ENCODE measurements around the gene KCNN3.

Gene KCNN3

GRCh38 chr1:154896771-154897286 lies 26.7 kb upstream of the KCNN3 start:
- no peaks in the 10 kb centered on the region for H3K9me3 ChIP-seq (ENCODE audit: control insufficient read depth in 2 of 2, low read length in 2 of 2)
- no peak overlapping the region for H3K9ac ChIP-seq (ENCODE audit: low read length in 2 of 2)
- no peak overlapping the region for H3K27ac ChIP-seq (ENCODE audit: low read length)
- H3K27me3 ChIP-seq (ENCODE audit: control insufficient read depth in 1 of 2, insufficient read depth in 2 of 2, low read length in 2 of 2), result no peaks in the 10 kb centered on the region
- H3K4me1 ChIP-seq (ENCODE audit: control insufficient read depth, insufficient read depth, low read length), result no peaks in the 10 kb centered on the region
- H3K4me3 ChIP-seq (ENCODE audit: low read length in 2 of 2), result no peak overlapping the region
- no peaks in the 10 kb centered on the region for H3K36me3 ChIP-seq (ENCODE audit: control insufficient read depth in 2 of 2, insufficient read depth in 2 of 2, low read length in 2 of 2)

GRCh38 chr1:154895798-154896197 lies 25.7 kb upstream of the KCNN3 start:
- no peaks in the 10 kb centered on the region for H3K36me3 ChIP-seq (ENCODE audit: control insufficient read depth in 2 of 2, insufficient read depth in 2 of 2, low read length in 2 of 2)
- no peaks in the 10 kb centered on the region for H3K9me3 ChIP-seq (ENCODE audit: control insufficient read depth in 2 of 2, low read length in 2 of 2)
- no peaks in the 10 kb centered on the region for H3K27me3 ChIP-seq (ENCODE audit: control insufficient read depth in 1 of 2, insufficient read depth in 2 of 2, low read length in 2 of 2)
- no peaks in the 10 kb centered on the region for H3K4me1 ChIP-seq (ENCODE audit: control insufficient read depth, insufficient read depth, low read length)
- H3K27ac ChIP-seq (ENCODE audit: low read length), result no peak overlapping the region
- H3K9ac ChIP-seq (ENCODE audit: low read length in 2 of 2), result no peak overlapping the region
- H3K4me3 ChIP-seq (ENCODE audit: low read length in 2 of 2), result no peak overlapping the region

- no peaks in the 10 kb centered on the region for H3K4me1 ChIP-seq (ENCODE audit: control insufficient read depth, insufficient read depth, low read length)
- H3K9me3 ChIP-seq (ENCODE audit: control insufficient read depth in 2 of 2, low read length in 2 of 2), result no peaks in the 10 kb centered on the region
- H3K27me3 ChIP-seq (ENCODE audit: control insufficient read depth in 1 of 2, insufficient read depth in 2 of 2, low read length in 2 of 2), result peaks cover 0 to 4% of the 10 kb centered on the region in 2 donors
- H3K36me3 ChIP-seq (ENCODE audit: control insufficient read depth in 2 of 2, insufficient read depth in 2 of 2, low read length in 2 of 2), result no peaks in the 10 kb centered on the region
- no peak overlapping the region for H3K4me3 ChIP-seq (ENCODE audit: low read length in 2 of 2)
- H3K9ac ChIP-seq (ENCODE audit: low read length in 2 of 2), result no peak overlapping the region
- no peak overlapping the region for H3K27ac ChIP-seq (ENCODE audit: low read length)
Observed at GRCh38 chr1:154891452-154891851, 21.4 kb upstream of the KCNN3 start.

GRCh38 chr1:154888757-154889156 lies 18.7 kb upstream of the KCNN3 start:
- Histone ChIP-seq H3K36me3 (ENCODE audit: control insufficient read depth in 2 of 2, insufficient read depth in 2 of 2, low read length in 2 of 2) (no peaks in the 10 kb centered on the region), H3K9ac (ENCODE audit: low read length in 2 of 2) (no peak overlapping the region), H3K9me3 (ENCODE audit: control insufficient read depth in 2 of 2, low read length in 2 of 2) (no peaks in the 10 kb centered on the region), H3K27ac (ENCODE audit: low read length) (no peak overlapping the region), H3K4me3 (ENCODE audit: low read length in 2 of 2) (no peak overlapping the region), H3K27me3 (ENCODE audit: control insufficient read depth in 1 of 2, insufficient read depth in 2 of 2, low read length in 2 of 2) (peaks cover 0 to 4% of the 10 kb centered on the region in 2 donors), H3K4me1 (ENCODE audit: control insufficient read depth, insufficient read depth, low read length) (no peaks in the 10 kb centered on the region)

- H3K27ac ChIP-seq (ENCODE audit: low read length), result no peak overlapping the region
- H3K27me3 ChIP-seq (ENCODE audit: control insufficient read depth in 1 of 2, insufficient read depth in 2 of 2, low read length in 2 of 2), result peaks cover 0 to 6% of the 10 kb centered on the region in 2 donors
- H3K4me3 ChIP-seq (ENCODE audit: low read length in 2 of 2), result no peak overlapping the region
- no peak overlapping the region for H3K9ac ChIP-seq (ENCODE audit: low read length in 2 of 2)
- H3K9me3 ChIP-seq (ENCODE audit: control insufficient read depth in 2 of 2, low read length in 2 of 2), result no peaks in the 10 kb centered on the region
- no peaks in the 10 kb centered on the region for H3K36me3 ChIP-seq (ENCODE audit: control insufficient read depth in 2 of 2, insufficient read depth in 2 of 2, low read length in 2 of 2)
- no peaks in the 10 kb centered on the region for H3K4me1 ChIP-seq (ENCODE audit: control insufficient read depth, insufficient read depth, low read length)
Observed at GRCh38 chr1:154886281-154887015, 16.4 kb upstream of the KCNN3 start.

- no peak overlapping the region for H3K4me3 ChIP-seq (ENCODE audit: low read length in 2 of 2)
- no peaks in the 10 kb centered on the region for H3K9me3 ChIP-seq (ENCODE audit: control insufficient read depth in 2 of 2, low read length in 2 of 2)
- H3K27me3 ChIP-seq (ENCODE audit: control insufficient read depth in 1 of 2, insufficient read depth in 2 of 2, low read length in 2 of 2), result peaks cover 0 to 6% of the 10 kb centered on the region in 2 donors
- H3K27ac ChIP-seq (ENCODE audit: low read length), result no peak overlapping the region
- H3K4me1 ChIP-seq (ENCODE audit: control insufficient read depth, insufficient read depth, low read length), result no peaks in the 10 kb centered on the region
- H3K9ac ChIP-seq (ENCODE audit: low read length in 2 of 2), result no peak overlapping the region
- H3K36me3 ChIP-seq (ENCODE audit: control insufficient read depth in 2 of 2, insufficient read depth in 2 of 2, low read length in 2 of 2), result no peaks in the 10 kb centered on the region
Observed at GRCh38 chr1:154884869-154885701, 15.0 kb upstream of the KCNN3 start.

- Histone ChIP-seq H3K9me3 (ENCODE audit: control insufficient read depth in 2 of 2, low read length in 2 of 2) (no peaks in the 10 kb centered on the region), H3K36me3 (ENCODE audit: control insufficient read depth in 2 of 2, insufficient read depth in 2 of 2, low read length in 2 of 2) (no peaks in the 10 kb centered on the region), H3K27me3 (ENCODE audit: control insufficient read depth in 1 of 2, insufficient read depth in 2 of 2, low read length in 2 of 2) (peaks cover 0 to 6% of the 10 kb centered on the region in 2 donors), H3K4me3 (ENCODE audit: low read length in 2 of 2) (no peak overlapping the region), H3K4me1 (ENCODE audit: control insufficient read depth, insufficient read depth, low read length) (no peaks in the 10 kb centered on the region), H3K9ac (ENCODE audit: low read length in 2 of 2) (no peak overlapping the region), H3K27ac (ENCODE audit: low read length) (no peak overlapping the region)
Observed at GRCh38 chr1:154883919-154884868, 14.1 kb upstream of the KCNN3 start.

- Histone ChIP-seq H3K9ac (ENCODE audit: low read length in 2 of 2) (no peak overlapping the region), H3K27ac (ENCODE audit: low read length) (no peak overlapping the region), H3K9me3 (ENCODE audit: control insufficient read depth in 2 of 2, low read length in 2 of 2) (no peaks in the 10 kb centered on the region), H3K4me3 (ENCODE audit: low read length in 2 of 2) (no peak overlapping the region), H3K36me3 (ENCODE audit: control insufficient read depth in 2 of 2, insufficient read depth in 2 of 2, low read length in 2 of 2) (no peaks in the 10 kb centered on the region), H3K27me3 (ENCODE audit: control insufficient read depth in 1 of 2, insufficient read depth in 2 of 2, low read length in 2 of 2) (peaks cover 0 to 2% of the 10 kb centered on the region in 2 donors), H3K4me1 (ENCODE audit: control insufficient read depth, insufficient read depth, low read length) (peaks cover 8% of the 10 kb centered on the region)
Observed at GRCh38 chr1:154881820-154882535, 11.9 kb upstream of the KCNN3 start.

- Histone ChIP-seq H3K9me3 (ENCODE audit: control insufficient read depth in 2 of 2, low read length in 2 of 2) (no peaks in the 10 kb centered on the region), H3K27me3 (ENCODE audit: control insufficient read depth in 1 of 2, insufficient read depth in 2 of 2, low read length in 2 of 2) (peaks cover 0 to 7% of the 10 kb centered on the region in 2 donors), H3K27ac (ENCODE audit: low read length) (no peak overlapping the region), H3K9ac (ENCODE audit: low read length in 2 of 2) (no peak overlapping the region), H3K4me1 (ENCODE audit: control insufficient read depth, insufficient read depth, low read length) (peaks cover 8% of the 10 kb centered on the region), H3K4me3 (ENCODE audit: low read length in 2 of 2) (no peak overlapping the region), H3K36me3 (ENCODE audit: control insufficient read depth in 2 of 2, insufficient read depth in 2 of 2, low read length in 2 of 2) (no peaks in the 10 kb centered on the region)
Observed at GRCh38 chr1:154880671-154881070, 10.6 kb upstream of the KCNN3 start.

- H3K4me1 ChIP-seq (ENCODE audit: control insufficient read depth, insufficient read depth, low read length), result peaks cover 8% of the 10 kb centered on the region
- no peaks in the 10 kb centered on the region for H3K9me3 ChIP-seq (ENCODE audit: control insufficient read depth in 2 of 2, low read length in 2 of 2)
- no peaks in the 10 kb centered on the region for H3K36me3 ChIP-seq (ENCODE audit: control insufficient read depth in 2 of 2, insufficient read depth in 2 of 2, low read length in 2 of 2)
- peaks cover 0 to 7% of the 10 kb centered on the region in 2 donors for H3K27me3 ChIP-seq (ENCODE audit: control insufficient read depth in 1 of 2, insufficient read depth in 2 of 2, low read length in 2 of 2)
- H3K27ac ChIP-seq (ENCODE audit: low read length), result no peak overlapping the region
- H3K9ac ChIP-seq (ENCODE audit: low read length in 2 of 2), result no peak overlapping the region
- no peak overlapping the region for H3K4me3 ChIP-seq (ENCODE audit: low read length in 2 of 2)
Observed at GRCh38 chr1:154879038-154879421, 8.9 kb upstream of the KCNN3 start.

Data from stomach smooth muscle (tissue), 2 donors.